K562 (cell line): ENCODE data around the gene SPDYE6. TPM values are rescaled to one million over a fixed set of nuclear protein-coding genes. Genes with fewer than 3 reads are reported as not detected.

ENCODE experiments used
- ARID3B ChIP-seq: fragments of 250-450 bp; sonication (Bioruptor Pico); IDR thresholded peaks from 2 replicates; pipeline ENCODE4 v1.4.0; 2020; ENCODE audit warnings: borderline replicate concordance
- BRF1 ChIP-seq: IDR thresholded peaks from 3 replicates; pipeline ENCODE4 v1.6.1; 2011; ENCODE audit warnings: borderline replicate concordance, mild to moderate bottlenecking; ENCODE audit not compliant: insufficient read length; ENCODE audit errors: extremely low read depth
- HEY1 ChIP-seq: fragments of 250-450 bp; sonication (Bioruptor Pico); IDR thresholded peaks from 2 replicates; pipeline ENCODE4 v1.5.0; 2020; ENCODE audit warnings: mild to moderate bottlenecking, moderate library complexity, borderline replicate concordance
- PCBP2 ChIP-seq: fragments of 200-400 bp; formaldehyde crosslinking; IDR thresholded peaks from 2 replicates; pipeline ENCODE4 v1.6.1; 2018; ENCODE audit warnings: low read length, low read depth, mild to moderate bottlenecking, moderate library complexity; ENCODE audit not compliant: poor library complexity, severe bottlenecking
- POLR2AphosphoS2 ChIP-seq: IDR thresholded peaks from 2 replicates; pipeline ENCODE4 v1.6.1; 2012; ENCODE audit warnings: low read length, improper control_type of control experiment
- PTBP1 ChIP-seq: fragments of 200-400 bp; formaldehyde crosslinking; IDR thresholded peaks from 2 replicates; pipeline ENCODE4 v1.6.1; 2017; ENCODE audit warnings: low read depth, low read length
- RBM15 ChIP-seq: fragments of 200-400 bp; formaldehyde crosslinking; IDR thresholded peaks from 2 replicates; pipeline ENCODE4 v1.6.1; 2018; ENCODE audit warnings: mild to moderate bottlenecking, low read length, moderate library complexity; ENCODE audit not compliant: insufficient read depth
- SRSF9 ChIP-seq: fragments of 200-400 bp; formaldehyde crosslinking; IDR thresholded peaks from 2 replicates; pipeline ENCODE4 v1.6.1; 2017; ENCODE audit warnings: low read depth, low read length, borderline replicate concordance
- TAF1 ChIP-seq: IDR thresholded peaks from 2 replicates; pipeline ENCODE4 v1.6.1; 2011; ENCODE audit warnings: mild to moderate bottlenecking, low read length, moderate library complexity; ENCODE audit not compliant: insufficient read depth, control insufficient read depth, severe bottlenecking; ENCODE audit errors: extremely low read depth
- ZBTB1 ChIP-seq: sonication (generic); formaldehyde crosslinking; IDR thresholded peaks from 2 replicates; pipeline ENCODE4 v1.8.1; 2023; ENCODE audit warnings: missing genetic modification reagents, low read depth, mild to moderate bottlenecking, borderline replicate concordance
- ZBTB7A ChIP-seq: IDR thresholded peaks from 2 replicates; pipeline ENCODE4 v1.6.1; 2011; ENCODE audit warnings: low read depth, mild to moderate bottlenecking, low read length, moderate library complexity, borderline replicate concordance; ENCODE audit not compliant: control insufficient read depth
- ZKSCAN8 ChIP-seq: fragments of 200-800 bp; sonication (Bioruptor generic); IDR thresholded peaks from 2 replicates; pipeline ENCODE4 v1.6.1; 2016; ENCODE audit warnings: missing genetic modification characterization, missing compliant biosample characterization
- ZNF518B ChIP-seq: fragments of 250-450 bp; sonication (Bioruptor Pico); IDR thresholded peaks from 2 replicates; pipeline ENCODE4 v1.5.0; 2021; ENCODE audit warnings: mild to moderate bottlenecking, moderate library complexity
- ZSCAN32 ChIP-seq: fragments of 450-650 bp; formaldehyde crosslinking; IDR thresholded peaks from 2 replicates; pipeline ENCODE4 v1.4.0; 2020; ENCODE audit warnings: mild to moderate bottlenecking, moderate library complexity
- polyA plus RNA-seq, 8 experiments: library from polyadenylated mRNA; depleted of rRNA in 4 of 8; stranded (reverse) in 5 of 8; unstranded in 3 of 8; fragments of >200 nt; fragmentation: Nextera tagmentation in 2 of 8; fragmentation: Illumina TruSeq in 1 of 8; extraction: Ambion mirVana in 2 of 8; extraction: Trizol in 1 of 8; gene quantifications; 2 replicates each; pipeline versions ENCODE4 v1.2.1 to v1.2.3, GENCODE V29; 2011 to 2014; ENCODE audit warnings: inconsistent platforms in 1 of 8, missing spikeins in 1 of 8
- total RNA-seq, 7 experiments: library from RNA; depleted of rRNA in 6 of 7; stranded (reverse); fragments of >200 nt in 6 of 7; fragmentation: Illumina TruSeq in 2 of 7; extraction: Trizol in 2 of 7; gene quantifications; 2 replicates each; pipeline versions ENCODE4 v1.2.1 to v1.2.3, GENCODE V29; 2011 to 2021; ENCODE audit warnings: low replicate concordance in 1 of 7
- TF ChIP-seq, protein P1 (sequence below): IDR thresholded peaks from 2 replicates; pipeline ENCODE4 v1.6.1; 2016; ENCODE audit warnings: missing genetic modification characterization, missing compliant biosample characterization
- TF ChIP-seq, protein P2 (sequence below): fragments of 450-650 bp; IDR thresholded peaks from 2 replicates; pipeline ENCODE4 v1.6.1; 2018; ENCODE audit warnings: mild to moderate bottlenecking, low read depth; ENCODE audit not compliant: partially characterized antibody

Gene SPDYE6
- total and polyA plus RNA-seq, 9 of the 15 experiments (the other 6 are each of a cell fraction or from before 2014, with no cell fraction given): 0.24 to 0.35 TPM; not detected in 7

GRCh38 chr7:102395873-102396709, 39.8 kb upstream of the SPDYE6 start, which contains the start of gene PRKRIP1 (continued):
- TF ChIP-seq TAF1 (peak; percentile 35), ZKSCAN8 (no peak), BRF1 (no peak), PCBP2 (no peak), ZBTB1 (no peak), SRSF9 (no peak), ZBTB7A (peak; percentile 69; the same call in 1 of the 2 replicates), ZSCAN32 (CRISPR knock-in tag) (no peak), PTBP1 (no peak), ARID3B (no peak), ZNF518B (0 out of 2 replicates have a peak, but pooled peaks have one; percentile 19), RBM15 (no peak), POLR2AphosphoS2 (peak; percentile 100), HEY1 (CRISPR knock-in tag) (no peak)
- TF ChIP-seq, protein P1, sequence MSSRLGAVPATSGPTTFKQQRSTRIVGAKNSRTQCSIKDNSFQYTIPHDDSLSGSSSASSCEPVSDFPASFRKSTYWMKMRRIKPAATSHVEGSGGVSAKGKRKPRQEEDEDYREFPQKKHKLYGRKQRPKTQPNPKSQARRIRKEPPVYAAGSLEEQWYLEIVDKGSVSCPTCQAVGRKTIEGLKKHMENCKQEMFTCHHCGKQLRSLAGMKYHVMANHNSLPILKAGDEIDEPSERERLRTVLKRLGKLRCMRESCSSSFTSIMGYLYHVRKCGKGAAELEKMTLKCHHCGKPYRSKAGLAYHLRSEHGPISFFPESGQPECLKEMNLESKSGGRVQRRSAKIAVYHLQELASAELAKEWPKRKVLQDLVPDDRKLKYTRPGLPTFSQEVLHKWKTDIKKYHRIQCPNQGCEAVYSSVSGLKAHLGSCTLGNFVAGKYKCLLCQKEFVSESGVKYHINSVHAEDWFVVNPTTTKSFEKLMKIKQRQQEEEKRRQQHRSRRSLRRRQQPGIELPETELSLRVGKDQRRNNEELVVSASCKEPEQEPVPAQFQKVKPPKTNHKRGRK (tag): no peak
- TF ChIP-seq, protein P2, sequence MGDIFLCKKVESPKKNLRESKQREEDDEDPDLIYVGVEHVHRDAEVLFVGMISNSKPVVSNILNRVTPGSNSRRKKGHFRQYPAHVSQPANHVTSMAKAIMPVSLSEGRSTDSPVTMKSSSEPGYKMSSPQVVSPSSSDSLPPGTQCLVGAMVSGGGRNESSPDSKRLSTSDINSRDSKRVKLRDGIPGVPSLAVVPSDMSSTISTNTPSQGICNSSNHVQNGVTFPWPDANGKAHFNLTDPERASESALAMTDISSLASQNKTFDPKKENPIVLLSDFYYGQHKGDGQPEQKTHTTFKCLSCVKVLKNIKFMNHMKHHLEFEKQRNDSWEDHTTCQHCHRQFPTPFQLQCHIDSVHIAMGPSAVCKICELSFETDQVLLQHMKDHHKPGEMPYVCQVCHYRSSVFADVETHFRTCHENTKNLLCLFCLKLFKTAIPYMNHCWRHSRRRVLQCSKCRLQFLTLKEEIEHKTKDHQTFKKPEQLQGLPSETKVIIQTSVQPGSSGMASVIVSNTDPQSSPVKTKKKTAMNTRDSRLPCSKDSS: no peak
